ENCODE measurements around the gene EIF4E2.

EIF4E2 gene

DNA sequence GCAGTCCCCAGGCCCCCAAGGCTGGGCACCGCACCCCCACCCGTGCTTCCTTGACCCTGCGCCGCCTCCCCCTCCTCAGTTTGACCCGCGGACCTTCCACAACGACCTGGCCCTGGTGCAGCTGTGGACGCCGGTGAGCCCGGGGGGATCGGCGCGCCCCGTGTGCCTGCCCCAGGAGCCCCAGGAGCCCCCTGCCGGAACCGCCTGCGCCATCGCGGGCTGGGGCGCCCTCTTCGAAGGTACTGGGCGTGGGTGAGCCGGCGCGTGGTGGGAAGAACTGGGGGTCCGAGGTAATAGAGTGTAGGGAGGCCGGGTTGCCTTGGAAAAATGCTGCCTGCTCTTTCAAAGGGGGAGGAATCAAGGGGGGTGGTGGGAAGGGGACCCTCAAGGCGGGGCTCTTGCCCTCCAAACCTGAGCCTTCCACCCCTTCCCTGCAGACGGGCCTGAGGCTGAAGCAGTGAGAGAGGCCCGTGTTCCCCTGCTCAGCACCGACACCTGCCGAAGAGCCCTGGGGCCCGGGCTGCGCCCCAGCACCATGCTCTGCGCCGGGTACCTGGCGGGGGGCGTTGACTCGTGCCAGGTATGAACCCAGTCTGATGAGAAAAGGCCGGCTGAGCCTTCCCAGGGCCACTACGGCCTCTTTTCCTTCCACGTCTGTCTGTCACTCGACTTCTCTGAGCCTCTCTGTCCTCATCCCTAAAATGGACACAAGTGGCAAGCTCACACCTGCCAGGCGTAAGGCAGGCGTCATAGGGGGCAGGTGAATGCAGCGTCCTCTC, 27.7 kb upstream of the EIF4E2 start:
- TF ChIP-seq, protein P1, sequence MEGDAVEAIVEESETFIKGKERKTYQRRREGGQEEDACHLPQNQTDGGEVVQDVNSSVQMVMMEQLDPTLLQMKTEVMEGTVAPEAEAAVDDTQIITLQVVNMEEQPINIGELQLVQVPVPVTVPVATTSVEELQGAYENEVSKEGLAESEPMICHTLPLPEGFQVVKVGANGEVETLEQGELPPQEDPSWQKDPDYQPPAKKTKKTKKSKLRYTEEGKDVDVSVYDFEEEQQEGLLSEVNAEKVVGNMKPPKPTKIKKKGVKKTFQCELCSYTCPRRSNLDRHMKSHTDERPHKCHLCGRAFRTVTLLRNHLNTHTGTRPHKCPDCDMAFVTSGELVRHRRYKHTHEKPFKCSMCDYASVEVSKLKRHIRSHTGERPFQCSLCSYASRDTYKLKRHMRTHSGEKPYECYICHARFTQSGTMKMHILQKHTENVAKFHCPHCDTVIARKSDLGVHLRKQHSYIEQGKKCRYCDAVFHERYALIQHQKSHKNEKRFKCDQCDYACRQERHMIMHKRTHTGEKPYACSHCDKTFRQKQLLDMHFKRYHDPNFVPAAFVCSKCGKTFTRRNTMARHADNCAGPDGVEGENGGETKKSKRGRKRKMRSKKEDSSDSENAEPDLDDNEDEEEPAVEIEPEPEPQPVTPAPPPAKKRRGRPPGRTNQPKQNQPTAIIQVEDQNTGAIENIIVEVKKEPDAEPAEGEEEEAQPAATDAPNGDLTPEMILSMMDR (IDR thresholded peaks at IDR 0.05; ENCODE audit: insufficient read depth, missing control alignments): no peak
- DNase-seq (ENCODE audit: insufficient read length, low spot score): no peak
- FAIRE-seq: no peak

DNA sequence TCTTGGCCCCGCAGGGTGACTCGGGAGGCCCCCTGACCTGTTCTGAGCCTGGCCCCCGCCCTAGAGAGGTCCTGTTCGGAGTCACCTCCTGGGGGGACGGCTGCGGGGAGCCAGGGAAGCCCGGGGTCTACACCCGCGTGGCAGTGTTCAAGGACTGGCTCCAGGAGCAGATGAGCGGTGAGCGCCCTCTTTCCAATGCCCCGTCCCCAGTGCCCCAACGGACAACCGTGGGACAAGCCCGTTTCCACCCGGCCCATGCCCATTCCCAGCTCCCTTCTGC, 27.1 kb upstream of the EIF4E2 start:
- no peak for FAIRE-seq
- TF ChIP-seq, protein P1 (IDR thresholded peaks at IDR 0.05; ENCODE audit: insufficient read depth, missing control alignments): no peak
- no peak for DNase-seq (ENCODE audit: insufficient read length, low spot score)

DNA sequence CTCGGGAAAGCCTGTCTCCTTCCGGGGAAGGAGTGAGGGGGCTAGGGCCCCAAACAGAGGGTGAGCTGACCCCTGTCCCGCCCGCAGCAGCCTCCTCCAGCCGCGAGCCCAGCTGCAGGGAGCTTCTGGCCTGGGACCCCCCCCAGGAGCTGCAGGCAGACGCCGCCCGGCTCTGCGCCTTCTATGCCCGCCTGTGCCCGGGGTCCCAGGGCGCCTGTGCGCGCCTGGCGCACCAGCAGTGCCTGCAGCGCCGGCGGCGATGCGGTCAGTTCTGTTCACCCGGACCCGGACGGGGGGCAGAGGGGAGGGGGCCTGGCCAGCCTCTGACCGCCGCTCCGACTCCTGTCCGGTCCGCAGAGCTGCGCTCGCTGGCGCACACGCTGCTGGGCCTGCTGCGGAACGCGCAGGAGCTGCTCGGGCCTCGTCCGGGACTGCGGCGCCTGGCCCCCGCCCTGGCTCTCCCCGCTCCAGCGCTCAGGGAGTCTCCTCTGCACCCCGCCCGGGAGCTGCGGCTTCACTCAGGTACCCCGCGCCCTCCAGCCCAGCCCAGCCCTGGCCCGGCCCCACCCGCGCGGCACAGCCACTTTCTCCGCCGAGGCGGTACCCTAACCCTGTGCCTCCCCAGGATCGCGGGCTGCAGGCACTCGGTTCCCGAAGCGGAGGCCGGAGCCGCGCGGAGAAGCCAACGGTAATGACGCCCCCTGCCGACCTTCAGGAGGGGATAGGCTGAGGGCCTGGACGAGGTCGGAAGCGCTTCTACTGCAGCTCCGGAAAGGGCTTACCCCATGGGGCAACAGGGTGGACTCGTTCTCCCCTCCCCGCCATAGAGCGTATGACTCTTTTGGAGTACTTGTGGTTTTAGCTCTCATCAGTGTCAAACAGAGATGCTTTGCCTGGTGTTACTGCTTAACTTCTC, 26.5 kb upstream of the EIF4E2 start:
- DNase-seq (ENCODE audit: insufficient read length, low spot score) (no peak), FAIRE-seq (no peak)

DNA sequence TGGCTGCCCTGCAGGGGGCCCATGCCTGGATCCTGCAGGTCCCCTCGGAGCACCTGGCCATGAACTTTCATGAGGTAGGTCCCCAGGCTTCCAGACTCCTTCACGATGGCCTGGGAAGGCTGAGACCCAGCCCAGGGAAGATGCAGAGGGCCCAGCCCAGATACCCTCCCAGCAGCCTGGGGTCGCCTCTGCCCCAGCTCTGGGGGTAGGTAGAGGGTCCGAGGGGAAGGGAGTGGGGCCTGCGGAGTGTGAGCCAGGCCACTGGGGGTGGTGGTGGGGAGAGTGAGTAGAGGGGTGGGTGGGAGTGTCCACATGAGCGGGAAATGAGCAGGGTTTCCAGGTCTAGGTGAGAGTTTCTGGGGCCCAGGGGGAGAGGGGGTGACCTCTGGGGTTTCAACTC, 25.7 kb upstream of the EIF4E2 start:
- no peak for DNase-seq (ENCODE audit: insufficient read length, low spot score)

More for the DNA sequence above, 26.5 kb upstream of the EIF4E2 start:
- TF ChIP-seq, protein P1 (IDR thresholded peaks at IDR 0.05; ENCODE audit: insufficient read depth, missing control alignments): peak; percentile 61

DNA sequence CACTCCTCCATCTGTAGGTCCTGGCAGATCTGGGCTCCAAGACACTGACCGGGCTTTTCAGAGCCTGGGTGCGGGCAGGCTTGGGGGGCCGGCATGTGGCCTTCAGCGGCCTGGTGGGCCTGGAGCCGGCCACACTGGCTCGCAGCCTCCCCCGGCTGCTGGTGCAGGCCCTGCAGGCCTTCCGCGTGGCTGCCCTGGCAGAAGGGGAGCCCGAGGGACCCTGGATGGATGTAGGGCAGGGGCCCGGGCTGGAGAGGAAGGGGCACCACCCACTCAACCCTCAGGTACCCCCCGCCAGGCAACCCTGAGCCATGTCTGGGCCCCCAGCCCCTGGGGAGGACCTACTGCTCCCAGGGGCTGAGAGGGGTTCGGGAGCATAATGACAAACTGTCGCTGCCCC, 25.3 kb upstream of the EIF4E2 start:
- DNase-seq (ENCODE audit: insufficient read length, low spot score) (no peak), FAIRE-seq (no peak)
- TF ChIP-seq, protein P1 (IDR thresholded peaks at IDR 0.05; ENCODE audit: insufficient read depth, missing control alignments): no peak

More for the DNA sequence above, 25.7 kb upstream of the EIF4E2 start:
- TF ChIP-seq, protein P1 (IDR thresholded peaks at IDR 0.05; ENCODE audit: insufficient read depth, missing control alignments): no peak
- FAIRE-seq: no peak

DNA sequence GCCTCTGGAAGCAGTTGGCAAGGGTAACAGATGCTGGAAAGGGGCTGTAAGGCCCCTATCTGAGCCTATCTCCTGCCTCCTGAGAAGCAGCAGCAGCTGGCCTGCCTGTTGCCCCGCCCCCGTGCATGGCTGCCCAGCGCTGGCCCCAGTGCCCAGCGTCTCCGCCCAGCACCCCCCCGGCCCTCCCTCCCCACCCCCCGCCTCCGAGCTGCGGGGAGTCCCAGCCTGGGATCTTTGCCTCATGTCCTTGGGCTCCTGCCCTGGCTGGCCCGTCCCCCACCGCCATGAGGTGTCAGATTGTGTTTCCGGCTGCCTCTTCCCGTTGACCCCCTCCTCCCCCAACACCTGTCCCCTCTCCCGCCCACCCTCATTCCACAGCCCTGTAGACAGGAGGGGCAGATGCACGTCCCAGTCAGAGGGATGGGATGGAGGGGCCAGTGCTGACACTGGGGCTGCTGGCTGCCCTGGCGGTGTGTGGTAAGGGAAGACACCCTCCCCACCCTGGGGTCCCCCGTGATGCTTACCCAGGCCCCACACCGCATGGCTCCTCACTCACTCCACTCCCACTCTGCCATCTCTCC, 24.6 kb upstream of the EIF4E2 start, which contains the start of gene CHRND:
Gene CHRND (plus strand): TSS at position 370 of the 581 bp plus-strand sequence. CDS start 56 bp downstream, at position 426.
- FAIRE-seq (no peak), DNase-seq (ENCODE audit: insufficient read length, low spot score) (peak; percentile 64)
- TF ChIP-seq, protein P1 (IDR thresholded peaks at IDR 0.05; ENCODE audit: insufficient read depth, missing control alignments): no peak
